ENCODE results near the gene AP3S1.

Gene AP3S1

DNA sequence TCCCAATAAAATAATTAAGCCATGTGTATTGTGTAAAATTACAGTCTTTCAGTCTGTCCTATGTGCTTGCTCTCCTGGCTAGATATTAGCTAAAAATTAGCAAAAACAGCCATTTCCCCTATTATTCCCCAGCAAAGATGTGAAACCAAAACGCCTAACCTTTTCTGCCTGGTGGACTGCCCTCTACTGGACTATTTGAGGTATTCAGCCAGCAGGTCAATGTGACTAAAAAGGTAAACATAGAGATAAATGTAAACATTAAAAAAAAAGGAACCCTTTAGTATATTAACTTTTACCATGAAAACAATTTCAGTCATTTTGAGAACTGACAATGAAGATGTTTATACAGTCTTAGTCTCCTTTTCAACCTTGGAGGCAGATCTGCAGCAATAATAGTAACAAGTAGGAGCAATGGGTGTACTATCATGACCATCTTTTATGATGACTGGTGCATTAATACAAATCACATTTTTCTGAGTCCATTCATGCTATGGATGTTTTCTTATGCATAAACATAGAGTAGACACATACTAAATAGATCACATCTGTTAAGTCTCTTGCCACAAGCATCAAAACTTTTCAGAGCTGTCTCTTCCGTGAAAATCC lies 10.5 kb upstream of the AP3S1 start:
- H3K36me3 ChIP-seq (ENCODE audit: control insufficient read depth, insufficient read depth, low read length) = no peaks in the 10 kb centered on the region
- H3K4me1 ChIP-seq = no peaks in the 10 kb centered on the region

DNA sequence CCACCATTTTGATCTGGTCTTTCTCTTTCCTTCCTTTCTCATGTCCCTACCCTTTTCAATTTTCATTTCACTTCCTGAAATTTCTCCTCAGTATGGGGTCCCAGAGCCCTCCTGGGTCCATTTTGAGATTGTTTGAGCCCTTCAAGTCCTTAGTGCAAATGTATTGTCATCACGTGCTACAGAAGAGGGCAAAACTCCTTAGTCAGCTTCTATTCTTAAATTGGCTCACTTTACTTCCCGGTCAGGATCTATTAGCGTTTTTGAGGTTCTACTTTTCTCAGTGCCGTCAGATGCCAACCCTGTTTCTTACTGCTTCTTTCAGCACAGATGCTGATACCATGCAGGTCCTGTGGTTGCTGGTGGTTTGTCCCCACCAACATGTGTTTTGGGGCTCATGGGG lies 6.3 kb upstream of the AP3S1 start:
- H2AFZ ChIP-seq = no peak overlapping the region
- no peak overlapping the region for H3K27ac ChIP-seq
- no peaks in the 10 kb centered on the region for H3K27me3 ChIP-seq (ENCODE audit: control insufficient read depth, insufficient read depth, low read length)
- H3K9me3 ChIP-seq (ENCODE audit: control insufficient read depth, low read length) = no peaks in the 10 kb centered on the region
- no peaks in the 10 kb centered on the region for H3K36me3 ChIP-seq (ENCODE audit: control insufficient read depth, insufficient read depth, low read length)
- no peak overlapping the region for H3K9ac ChIP-seq
- H3K4me1 ChIP-seq = no peaks in the 10 kb centered on the region
- no peak overlapping the region for H3K4me3 ChIP-seq (ENCODE audit: low read depth, low read length)
- H3K4me2 ChIP-seq (ENCODE audit: low read length) = no peak overlapping the region
- peaks cover 8% of the 10 kb centered on the region for H3K79me2 ChIP-seq
- TF ChIP-seq, protein P1, sequence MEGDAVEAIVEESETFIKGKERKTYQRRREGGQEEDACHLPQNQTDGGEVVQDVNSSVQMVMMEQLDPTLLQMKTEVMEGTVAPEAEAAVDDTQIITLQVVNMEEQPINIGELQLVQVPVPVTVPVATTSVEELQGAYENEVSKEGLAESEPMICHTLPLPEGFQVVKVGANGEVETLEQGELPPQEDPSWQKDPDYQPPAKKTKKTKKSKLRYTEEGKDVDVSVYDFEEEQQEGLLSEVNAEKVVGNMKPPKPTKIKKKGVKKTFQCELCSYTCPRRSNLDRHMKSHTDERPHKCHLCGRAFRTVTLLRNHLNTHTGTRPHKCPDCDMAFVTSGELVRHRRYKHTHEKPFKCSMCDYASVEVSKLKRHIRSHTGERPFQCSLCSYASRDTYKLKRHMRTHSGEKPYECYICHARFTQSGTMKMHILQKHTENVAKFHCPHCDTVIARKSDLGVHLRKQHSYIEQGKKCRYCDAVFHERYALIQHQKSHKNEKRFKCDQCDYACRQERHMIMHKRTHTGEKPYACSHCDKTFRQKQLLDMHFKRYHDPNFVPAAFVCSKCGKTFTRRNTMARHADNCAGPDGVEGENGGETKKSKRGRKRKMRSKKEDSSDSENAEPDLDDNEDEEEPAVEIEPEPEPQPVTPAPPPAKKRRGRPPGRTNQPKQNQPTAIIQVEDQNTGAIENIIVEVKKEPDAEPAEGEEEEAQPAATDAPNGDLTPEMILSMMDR (IDR thresholded peaks at IDR 0.05) = no peak

More for the DNA sequence above, 10.5 kb upstream of the AP3S1 start:
- Histone ChIP-seq H3K27me3 (ENCODE audit: control insufficient read depth, insufficient read depth, low read length) (no peaks in the 10 kb centered on the region), H3K27ac (no peak overlapping the region), H3K4me3 (ENCODE audit: low read depth, low read length) (no peak overlapping the region), H3K9ac (no peak overlapping the region), H3K4me2 (ENCODE audit: low read length) (no peak overlapping the region), H2AFZ (no peak overlapping the region), H3K9me3 (ENCODE audit: control insufficient read depth, low read length) (no peaks in the 10 kb centered on the region), H3K79me2 (peaks cover 2% of the 10 kb centered on the region)
- TF ChIP-seq, protein P1 (IDR thresholded peaks at IDR 0.05) = peak; percentile 74

DNA sequence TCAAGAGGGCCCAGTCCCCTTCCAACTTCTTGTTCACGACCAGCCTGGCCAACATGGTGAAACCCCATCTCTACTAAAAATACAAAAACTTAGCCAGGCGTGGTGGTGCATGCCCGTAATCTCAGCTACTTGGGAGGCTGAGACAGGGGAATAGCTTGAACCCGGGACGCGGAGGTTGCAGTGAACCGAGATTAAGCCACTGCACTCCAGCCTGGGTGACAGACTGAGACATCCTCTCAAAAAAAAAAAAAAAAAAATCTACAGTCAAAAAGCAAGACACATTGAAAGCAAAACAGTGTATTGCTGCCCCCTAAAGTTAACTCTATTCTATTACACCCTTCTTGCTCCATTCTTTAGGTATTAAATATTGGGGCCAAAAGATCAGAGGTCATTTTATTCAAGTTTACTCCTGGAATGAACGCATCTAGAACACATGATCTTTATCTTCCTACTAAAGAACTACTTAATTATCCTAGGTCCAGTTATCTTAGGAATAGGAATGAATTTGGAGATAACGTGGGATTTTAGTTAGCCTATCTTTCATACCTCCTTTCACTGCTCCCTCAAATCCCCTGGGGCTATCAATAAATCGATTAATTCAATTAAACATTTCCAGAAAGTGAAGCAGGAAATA lies 2.7 kb upstream of the AP3S1 start:
- H3K4me1 ChIP-seq = no peaks in the 10 kb centered on the region
- H3K9me3 ChIP-seq (ENCODE audit: control insufficient read depth, low read length) = no peaks in the 10 kb centered on the region
- no peak overlapping the region for H3K4me3 ChIP-seq (ENCODE audit: low read depth, low read length)
- H3K9ac ChIP-seq = no peak overlapping the region
- H3K36me3 ChIP-seq (ENCODE audit: control insufficient read depth, insufficient read depth, low read length) = no peaks in the 10 kb centered on the region
- no peak overlapping the region for H3K27ac ChIP-seq
- TF ChIP-seq, protein P1 (IDR thresholded peaks at IDR 0.05) = peak; percentile 60
- H3K79me2 ChIP-seq = peaks cover 12% of the 10 kb centered on the region
- H2AFZ ChIP-seq = no peak overlapping the region
- H3K4me2 ChIP-seq (ENCODE audit: low read length) = peak overlapping the region; percentile 21
- no peaks in the 10 kb centered on the region for H3K27me3 ChIP-seq (ENCODE audit: control insufficient read depth, insufficient read depth, low read length)

DNA sequence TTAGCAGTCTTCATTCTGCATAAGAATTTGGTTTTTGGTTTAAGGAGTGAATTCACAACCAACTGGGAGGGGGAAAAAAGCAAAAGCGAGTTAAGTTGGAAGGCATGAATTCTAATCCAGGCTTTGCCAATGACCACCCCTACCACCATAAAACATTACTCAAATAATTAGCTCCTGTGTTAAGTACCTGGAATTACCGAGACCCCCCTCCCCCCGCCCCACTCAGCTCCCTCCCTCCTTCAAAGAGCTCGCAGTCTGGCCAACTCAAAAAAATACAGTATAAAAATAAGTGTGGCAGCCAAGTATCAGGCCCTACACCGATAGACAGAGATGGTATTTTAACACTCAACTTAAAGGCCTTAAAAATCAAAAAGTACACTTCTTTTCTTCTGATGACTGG lies 862 bp upstream of the AP3S1 start:
- Histone ChIP-seq H3K27ac (peak overlapping the region; percentile 92), H3K9ac (no peak overlapping the region), H3K4me2 (ENCODE audit: low read length) (peak overlapping the region; percentile 74), H3K4me3 (ENCODE audit: low read depth, low read length) (peak overlapping the region; percentile 92), H3K27me3 (ENCODE audit: control insufficient read depth, insufficient read depth, low read length) (no peaks in the 10 kb centered on the region), H3K4me1 (no peaks in the 10 kb centered on the region), H3K36me3 (ENCODE audit: control insufficient read depth, insufficient read depth, low read length) (no peaks in the 10 kb centered on the region), H3K9me3 (ENCODE audit: control insufficient read depth, low read length) (no peaks in the 10 kb centered on the region), H2AFZ (peak overlapping the region; percentile 93), H3K79me2 (peaks cover 24% of the 10 kb centered on the region)
- TF ChIP-seq, protein P1 (IDR thresholded peaks at IDR 0.05) = no peak

Measured in parathyroid adenoma (tissue), 2 donors.